PC-9 (cell line): ENCODE data around the gene PDE4B. TPM values are rescaled to one million over a fixed set of nuclear protein-coding genes. Genes with fewer than 3 reads are reported as not detected.

Experiments used
- BruUV-seq: library from RNA; stranded (reverse); fragments of 400-500 nt; replicated peaks from 2 replicates; lab custom pipeline; 2021; lab: Mats Ljungman, UMichigan
- CTCF ChIA-PET: fragments of 300-600 bp; sonication (Branson Sonifier 250); formaldehyde crosslinking; loops from one replicate; lab custom pipeline; 2022; ENCODE audit warnings: antibody characterized with exemption; lab: Charles Lee
- POLR2A ChIA-PET: fragments of 300-600 bp; sonication (Branson Sonifier 250); formaldehyde crosslinking; loops from one replicate; lab custom pipeline; 2022; ENCODE audit warnings: antibody characterized with exemption; ENCODE audit not compliant: unreplicated experiment; lab: Charles Lee
- DNase-seq, 2 experiments: peaks; one replicate each; pipeline versions ENCODE4 v3.0.0 to v3.0.0-alpha.2; 2015 to 2022; ENCODE audit warnings: mixed read lengths in 1 of 2
- H2AFZ ChIP-seq: fragments of 200-600 bp; sonication (generic); 2 replicates; pipeline ENCODE4 v1.8.1; 2017; ENCODE audit warnings: antibody characterized with exemption
- H3F3A ChIP-seq: fragments of 200-600 bp; sonication (generic); 2 replicates; pipeline ENCODE4 v1.8.1; 2017; ENCODE audit warnings: antibody characterized with exemption, mild to moderate bottlenecking, low read depth; ENCODE audit not compliant: insufficient read depth
- H3K27ac ChIP-seq: fragments of 200-600 bp; sonication (generic); 2 replicates; pipeline ENCODE4 v1.6.1; 2016; ENCODE audit warnings: mixed run types
- H3K27me3 ChIP-seq: fragments of 200-600 bp; sonication (generic); 2 replicates; pipeline ENCODE4 v1.6.1; 2016; ENCODE audit warnings: low read depth, mixed run types; ENCODE audit not compliant: insufficient read depth
- H3K36me3 ChIP-seq: fragments of 200-600 bp; sonication (generic); 2 replicates; pipeline ENCODE4 v1.6.1; 2016; ENCODE audit warnings: low read depth, mixed run types
- H3K4me1 ChIP-seq: fragments of 200-600 bp; sonication (generic); replicated peaks from 2 replicates; pipeline ENCODE4 v1.6.1; 2016; ENCODE audit warnings: mixed run types; ENCODE audit not compliant: insufficient read depth
- H3K4me2 ChIP-seq: fragments of 200-600 bp; sonication (generic); 2 replicates; pipeline ENCODE4 v1.6.1; 2017; ENCODE audit warnings: mixed run types
- H3K4me3 ChIP-seq: fragments of 200-600 bp; sonication (generic); 2 replicates; pipeline ENCODE4 v1.6.1; 2016; ENCODE audit warnings: mixed run types
- H3K79me2 ChIP-seq: fragments of 200-600 bp; sonication (generic); 2 replicates; pipeline ENCODE4 v1.6.1; 2017; ENCODE audit warnings: low read depth, mixed run types
- H3K9me2 ChIP-seq: fragments of 200-600 bp; sonication (generic); 2 replicates; pipeline ENCODE4 v1.8.1; 2017; ENCODE audit warnings: mild to moderate bottlenecking; ENCODE audit not compliant: insufficient read depth
- H3K9me3 ChIP-seq: fragments of 200-600 bp; sonication (generic); 2 replicates; pipeline ENCODE4 v1.8.1; 2016; ENCODE audit warnings: low read depth; ENCODE audit not compliant: insufficient read depth
- H4K20me1 ChIP-seq: fragments of 200-600 bp; sonication (generic); 2 replicates; pipeline ENCODE4 v1.8.1; 2017; ENCODE audit not compliant: insufficient read depth
- CTCF ChIP-seq: fragments of 200-600 bp; sonication (generic); conservative IDR thresholded peaks from 2 replicates; pipeline ENCODE4 v1.6.1; 2017; ENCODE audit warnings: mixed run types, antibody characterized with exemption, mild to moderate bottlenecking, moderate library complexity
- EZH2 ChIP-seq: fragments of 200-600 bp; sonication (generic); IDR thresholded peaks from 2 replicates; pipeline ENCODE4 v1.8.0; 2017; ENCODE audit warnings: antibody characterized with exemption, low read depth
- intact Hi-C: fragments of 100-400 bp; cut with micrococcal nuclease; formaldehyde crosslinking; loops from one replicate; pipeline ENCODE4 v1.10.0; 2022; ENCODE audit not compliant: unreplicated experiment
- total RNA-seq: library from RNA; stranded (reverse); gene quantifications from 2 replicates; pipeline ENCODE4 v1.2.3, GENCODE V29; 2021

Gene PDE4B
- total RNA-seq, 1 experiment from 2014 or later = 1.3 TPM

- no peak for DNase-seq
- no peaks in the 10 kb centered on the region for H3F3A ChIP-seq
- H3K9me3 ChIP-seq = no peaks in the 10 kb centered on the region
- no peaks in the 10 kb centered on the region for H3K36me3 ChIP-seq
- no peaks in the 10 kb centered on the region for H3K27me3 ChIP-seq
- H4K20me1 ChIP-seq = no peaks in the 10 kb centered on the region
- POLR2A ChIA-PET = no interaction called here
- no peaks in the 10 kb centered on the region for H3K4me1 ChIP-seq
- intact Hi-C loops = no loop called here
- no peak overlapping the region; the same call in 1 of the 2 replicates for H2AFZ ChIP-seq
- no peak overlapping the region for H3K27ac ChIP-seq
- H3K4me3 ChIP-seq = no peak overlapping the region
- H3K79me2 ChIP-seq = no peaks in the 10 kb centered on the region
- H3K9me2 ChIP-seq = no peaks in the 10 kb centered on the region
- H3K4me2 ChIP-seq = no peak overlapping the region
- TF ChIP-seq CTCF = no peak
- no peak for TF ChIP-seq EZH2
- no TSS peak for BruUV-seq
- CTCF ChIA-PET = no interaction called here
These were observed 578.7 kb downstream of the PDE4B start for GRCh38 chr1:66371233-66372005.

GRCh38 chr1:66372522-66373101 lies 579.9 kb downstream of the PDE4B start:
- ChIA-PET CTCF (no interaction called here), POLR2A (no interaction called here)
- no peaks in the 10 kb centered on the region for H3K79me2 ChIP-seq
- H3K4me3 ChIP-seq = no peak overlapping the region
- H3K27me3 ChIP-seq = no peaks in the 10 kb centered on the region
- H3K4me2 ChIP-seq = no peak overlapping the region
- peak overlapping the region; percentile 13; the same call in 1 of the 2 replicates for H2AFZ ChIP-seq
- no peaks in the 10 kb centered on the region for H4K20me1 ChIP-seq
- no peaks in the 10 kb centered on the region for H3K9me3 ChIP-seq
- H3K27ac ChIP-seq = no peak overlapping the region
- no peaks in the 10 kb centered on the region for H3F3A ChIP-seq
- TF ChIP-seq EZH2 (no peak), CTCF (no peak)
- no TSS peak for BruUV-seq
- H3K4me1 ChIP-seq = no peaks in the 10 kb centered on the region
- intact Hi-C loops = no loop called here
- H3K9me2 ChIP-seq = no peaks in the 10 kb centered on the region
- DNase-seq = no peak
- no peaks in the 10 kb centered on the region for H3K36me3 ChIP-seq

GRCh38 chr1:66373157-66373591 lies 580.5 kb downstream of the PDE4B start:
- no peaks in the 10 kb centered on the region for H3K36me3 ChIP-seq
- no peak overlapping the region for H3K4me3 ChIP-seq
- no peak for DNase-seq
- H3K27ac ChIP-seq = no peak overlapping the region
- POLR2A ChIA-PET = no interaction called here
- CTCF ChIA-PET = no interaction called here
- intact Hi-C loops = no loop called here
- no peaks in the 10 kb centered on the region for H3K9me2 ChIP-seq
- H3K4me2 ChIP-seq = no peak overlapping the region
- BruUV-seq = no TSS peak
- H3F3A ChIP-seq = no peaks in the 10 kb centered on the region
- no peaks in the 10 kb centered on the region for H3K9me3 ChIP-seq
- no peaks in the 10 kb centered on the region for H4K20me1 ChIP-seq
- H3K27me3 ChIP-seq = no peaks in the 10 kb centered on the region
- no peaks in the 10 kb centered on the region for H3K4me1 ChIP-seq
- H2AFZ ChIP-seq = no peak overlapping the region
- TF ChIP-seq CTCF (no peak), EZH2 (no peak)
- no peaks in the 10 kb centered on the region for H3K79me2 ChIP-seq
